ENCODE data around the gene SLMAP.

Gene SLMAP

DNA sequence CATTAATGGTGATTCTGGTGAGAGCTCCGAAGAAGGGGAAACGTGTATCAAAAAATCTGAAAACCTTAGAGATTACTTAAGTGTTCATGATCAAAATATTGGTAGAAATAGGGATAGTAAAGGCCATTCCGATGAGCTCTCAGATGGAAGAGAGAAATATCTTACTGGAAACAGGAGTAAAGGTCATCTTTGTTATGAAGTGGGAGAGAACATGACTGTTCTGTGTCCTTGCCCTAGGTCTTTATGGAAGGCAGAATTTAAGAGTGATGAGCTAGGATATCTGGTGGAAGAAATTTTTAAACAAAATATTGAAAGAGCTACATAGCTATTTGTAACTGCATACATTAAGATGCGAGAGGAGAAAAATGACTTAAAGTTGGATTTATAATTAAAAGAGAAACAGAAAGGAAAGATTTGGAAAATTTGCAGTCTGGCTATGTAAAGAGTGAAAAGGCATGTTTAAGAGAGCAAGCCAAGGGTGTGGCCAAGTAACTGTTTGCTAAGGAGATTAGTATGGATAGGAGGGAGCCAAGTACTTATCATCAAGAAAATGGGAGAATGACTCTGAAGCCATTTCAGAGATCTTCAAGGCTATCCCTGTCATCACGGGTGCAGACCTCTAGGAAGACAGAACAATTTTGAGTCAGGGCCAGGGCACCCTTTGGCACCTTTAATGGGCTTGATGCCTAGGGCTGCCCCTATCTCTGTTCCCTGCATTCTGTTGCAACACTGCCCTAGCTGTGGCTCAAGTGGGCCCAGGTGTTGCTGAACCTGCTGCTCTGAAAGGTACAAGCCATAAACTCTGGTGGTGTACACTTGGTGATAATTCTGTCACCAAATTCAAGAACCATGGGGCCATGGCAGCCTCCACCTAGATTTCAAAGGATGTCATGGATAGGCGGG is 27.3 kb downstream of the SLMAP start:
- H3K9me3 ChIP-seq (ENCODE audit: insufficient read depth, low read length, severe bottlenecking), result no peaks in the 10 kb centered on the region
- H3K27ac ChIP-seq (ENCODE audit: low read length), result no peak overlapping the region
- no peaks in the 10 kb centered on the region for H3K4me1 ChIP-seq (ENCODE audit: insufficient read depth, low read length)
- no peak overlapping the region for H3K9ac ChIP-seq (ENCODE audit: low read depth, low read length)
- no peak for TF ChIP-seq EZH2 (IDR thresholded peaks at IDR 0.05; ENCODE audit: borderline replicate concordance, low read depth, low read length, severe bottlenecking)
- TF ChIP-seq, protein P1, sequence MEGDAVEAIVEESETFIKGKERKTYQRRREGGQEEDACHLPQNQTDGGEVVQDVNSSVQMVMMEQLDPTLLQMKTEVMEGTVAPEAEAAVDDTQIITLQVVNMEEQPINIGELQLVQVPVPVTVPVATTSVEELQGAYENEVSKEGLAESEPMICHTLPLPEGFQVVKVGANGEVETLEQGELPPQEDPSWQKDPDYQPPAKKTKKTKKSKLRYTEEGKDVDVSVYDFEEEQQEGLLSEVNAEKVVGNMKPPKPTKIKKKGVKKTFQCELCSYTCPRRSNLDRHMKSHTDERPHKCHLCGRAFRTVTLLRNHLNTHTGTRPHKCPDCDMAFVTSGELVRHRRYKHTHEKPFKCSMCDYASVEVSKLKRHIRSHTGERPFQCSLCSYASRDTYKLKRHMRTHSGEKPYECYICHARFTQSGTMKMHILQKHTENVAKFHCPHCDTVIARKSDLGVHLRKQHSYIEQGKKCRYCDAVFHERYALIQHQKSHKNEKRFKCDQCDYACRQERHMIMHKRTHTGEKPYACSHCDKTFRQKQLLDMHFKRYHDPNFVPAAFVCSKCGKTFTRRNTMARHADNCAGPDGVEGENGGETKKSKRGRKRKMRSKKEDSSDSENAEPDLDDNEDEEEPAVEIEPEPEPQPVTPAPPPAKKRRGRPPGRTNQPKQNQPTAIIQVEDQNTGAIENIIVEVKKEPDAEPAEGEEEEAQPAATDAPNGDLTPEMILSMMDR (IDR thresholded peaks at IDR 0.05; ENCODE audit: borderline replicate concordance, extremely low read depth, low read length, poor library complexity, severe bottlenecking), result no peak
- H3K36me3 ChIP-seq (ENCODE audit: insufficient read depth, low read length), result peaks cover 6% of the 10 kb centered on the region; the same call in 1 of the 2 replicates
- H3K79me2 ChIP-seq (ENCODE audit: insufficient read depth, low read length), result peaks cover 96% of the 10 kb centered on the region
- no peak overlapping the region for H2AFZ ChIP-seq (ENCODE audit: low read depth, low read length)
- no peak overlapping the region for H3K4me2 ChIP-seq (ENCODE audit: insufficient read depth, low read length)
- H3K27me3 ChIP-seq (ENCODE audit: insufficient read depth, low read length, poor library complexity), result no peaks in the 10 kb centered on the region
- ATAC-seq (ENCODE audit: insufficient read depth, low read depth) (no peak), DNase-seq (no peak)
- H4K20me1 ChIP-seq (ENCODE audit: insufficient read depth, low read length), result peaks cover 49% of the 10 kb centered on the region
- H3K4me3 ChIP-seq (ENCODE audit: low read depth in 1 of 2, low read length in 2 of 2), result no peak overlapping the region

DNA sequence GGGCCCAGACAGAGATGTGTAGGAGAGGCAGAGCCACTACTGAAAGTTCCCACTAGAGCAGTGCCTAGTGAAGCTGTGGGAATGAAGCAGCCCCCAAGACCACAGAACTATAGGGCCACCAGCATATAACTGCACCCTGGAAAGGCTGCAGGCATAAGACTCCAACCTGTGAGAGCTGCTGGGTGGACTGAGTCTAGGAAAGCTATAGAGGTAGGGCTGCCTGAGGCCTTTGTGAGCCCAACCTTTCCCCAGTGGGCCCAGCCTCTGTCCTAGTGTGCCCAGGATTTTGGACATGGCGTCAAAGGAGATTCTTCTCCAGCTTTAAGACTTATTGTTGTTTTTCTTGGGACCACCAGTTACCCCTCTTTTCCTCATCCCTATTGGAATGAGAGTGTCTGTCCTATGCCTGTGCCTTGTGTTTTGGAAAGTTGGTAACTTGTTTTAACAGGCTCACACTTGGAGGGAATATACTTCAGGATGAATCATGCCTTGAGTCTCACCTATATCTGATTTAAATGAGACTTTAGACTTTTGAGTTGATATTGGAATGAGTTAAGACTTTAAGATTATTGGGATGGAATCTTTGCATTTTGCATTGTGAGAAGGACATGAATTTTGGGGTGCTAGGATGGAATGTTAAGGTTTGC is 28.1 kb downstream of the SLMAP start:
- no peak for DNase-seq
- Histone ChIP-seq H3K9ac (ENCODE audit: low read depth, low read length) (no peak overlapping the region), H3K4me1 (ENCODE audit: insufficient read depth, low read length) (no peaks in the 10 kb centered on the region), H3K4me3 (ENCODE audit: low read depth in 1 of 2, low read length in 2 of 2) (no peak overlapping the region), H3K4me2 (ENCODE audit: insufficient read depth, low read length) (no peak overlapping the region), H3K27me3 (ENCODE audit: insufficient read depth, low read length, poor library complexity) (no peaks in the 10 kb centered on the region), H3K27ac (ENCODE audit: low read length) (no peak overlapping the region), H2AFZ (ENCODE audit: low read depth, low read length) (no peak overlapping the region), H3K36me3 (ENCODE audit: insufficient read depth, low read length) (peaks cover 6% of the 10 kb centered on the region; the same call in 1 of the 2 replicates), H3K79me2 (ENCODE audit: insufficient read depth, low read length) (peaks cover 96% of the 10 kb centered on the region), H4K20me1 (ENCODE audit: insufficient read depth, low read length) (peaks cover 56% of the 10 kb centered on the region), H3K9me3 (ENCODE audit: insufficient read depth, low read length, severe bottlenecking) (no peaks in the 10 kb centered on the region)
- TF ChIP-seq, protein P1 (IDR thresholded peaks at IDR 0.05; ENCODE audit: borderline replicate concordance, extremely low read depth, low read length, poor library complexity, severe bottlenecking), result no peak
- no peak for TF ChIP-seq EZH2 (IDR thresholded peaks at IDR 0.05; ENCODE audit: borderline replicate concordance, low read depth, low read length, severe bottlenecking)
- ATAC-seq (ENCODE audit: insufficient read depth, low read depth), result no peak

DNA sequence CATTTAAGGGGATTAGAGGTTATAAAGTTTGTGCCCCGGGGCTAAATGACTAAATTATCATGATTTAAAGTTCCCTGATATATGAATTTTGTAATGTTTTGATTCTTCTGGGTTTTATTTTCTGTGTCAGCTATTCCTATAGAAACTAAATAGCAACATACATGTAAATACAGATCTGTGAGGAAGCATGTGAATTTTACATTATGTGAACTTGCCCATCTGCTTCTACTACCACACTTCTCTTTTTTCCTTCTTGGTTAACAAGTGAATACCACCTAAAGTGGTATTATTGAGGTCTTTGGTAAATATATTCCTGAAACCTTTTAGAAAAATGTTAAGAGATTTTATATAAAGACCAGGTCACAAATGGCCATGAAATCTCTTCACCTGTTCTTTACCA is 29.3 kb downstream of the SLMAP start:
- Histone ChIP-seq H3K27ac (ENCODE audit: low read length) (no peak overlapping the region), H3K9me3 (ENCODE audit: insufficient read depth, low read length, severe bottlenecking) (no peaks in the 10 kb centered on the region), H4K20me1 (ENCODE audit: insufficient read depth, low read length) (peaks cover 62% of the 10 kb centered on the region), H3K4me1 (ENCODE audit: insufficient read depth, low read length) (no peaks in the 10 kb centered on the region), H3K79me2 (ENCODE audit: insufficient read depth, low read length) (peaks cover 95% of the 10 kb centered on the region), H3K36me3 (ENCODE audit: insufficient read depth, low read length) (peaks cover 2% of the 10 kb centered on the region; the same call in 1 of the 2 replicates), H2AFZ (ENCODE audit: low read depth, low read length) (no peak overlapping the region), H3K27me3 (ENCODE audit: insufficient read depth, low read length, poor library complexity) (no peaks in the 10 kb centered on the region), H3K9ac (ENCODE audit: low read depth, low read length) (no peak overlapping the region), H3K4me2 (ENCODE audit: insufficient read depth, low read length) (no peak overlapping the region), H3K4me3 (ENCODE audit: low read depth in 1 of 2, low read length in 2 of 2) (no peak overlapping the region)
- ATAC-seq (ENCODE audit: insufficient read depth, low read depth) (no peak), DNase-seq (no peak)
- TF ChIP-seq EZH2 (IDR thresholded peaks at IDR 0.05; ENCODE audit: borderline replicate concordance, low read depth, low read length, severe bottlenecking), result no peak
- TF ChIP-seq, protein P1 (IDR thresholded peaks at IDR 0.05; ENCODE audit: borderline replicate concordance, extremely low read depth, low read length, poor library complexity, severe bottlenecking), result no peak
